ENCODE data around the gene CDH20. TPM values are rescaled to one million over a fixed set of nuclear protein-coding genes. Genes with fewer than 3 reads are reported as not detected.
"Not testable (repeated sequence)": the region's sequence is repeated elsewhere in the genome, so short reads cannot be mapped to it uniquely, and the experiment has no call there.

The CDH20 gene
- total RNA-seq, 1 donor from 2014 or later = not detected

DNA sequence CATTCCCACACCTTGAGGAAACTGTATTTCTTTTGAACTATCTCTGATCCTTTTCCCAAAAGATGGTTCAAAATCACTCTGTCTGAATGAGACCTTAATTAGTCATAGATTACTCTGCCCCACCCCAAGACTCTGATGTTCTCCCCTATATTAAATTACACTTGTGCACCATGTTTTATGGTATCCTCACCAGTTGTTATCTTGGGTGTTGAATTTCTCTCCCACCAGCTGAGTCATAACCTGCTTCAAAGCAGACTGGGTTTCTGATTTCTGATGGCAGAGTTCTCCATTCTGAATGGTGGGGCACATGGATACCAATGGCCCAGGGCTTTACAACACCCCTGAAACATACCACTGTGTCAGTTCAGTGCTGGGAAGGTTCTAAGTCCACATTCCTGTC is 15.0 kb downstream of the CDH20 start:
- no peak for DNase-seq (ENCODE audit: low spot score)

DNA sequence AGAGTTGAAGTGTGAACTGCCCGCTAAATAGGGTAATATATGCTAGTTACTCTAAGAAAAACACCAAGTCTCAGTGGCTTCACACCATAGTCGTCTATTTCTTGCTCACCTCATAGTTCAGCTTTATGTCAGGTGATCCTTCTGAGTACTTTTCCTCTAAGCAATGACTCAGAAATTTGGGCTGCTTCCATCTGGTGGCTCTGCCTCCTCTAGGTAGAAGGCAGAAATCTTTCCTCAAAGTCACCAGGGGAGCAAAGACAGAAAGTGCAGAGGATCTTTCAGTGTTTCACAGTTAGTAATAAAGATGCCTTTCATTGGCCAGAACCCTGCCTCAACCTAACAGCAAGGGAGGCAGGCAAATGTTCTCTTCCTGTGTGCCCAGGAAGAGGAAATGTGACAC is 17.3 kb downstream of the CDH20 start:
- no peak for DNase-seq (ENCODE audit: low spot score)

DNA sequence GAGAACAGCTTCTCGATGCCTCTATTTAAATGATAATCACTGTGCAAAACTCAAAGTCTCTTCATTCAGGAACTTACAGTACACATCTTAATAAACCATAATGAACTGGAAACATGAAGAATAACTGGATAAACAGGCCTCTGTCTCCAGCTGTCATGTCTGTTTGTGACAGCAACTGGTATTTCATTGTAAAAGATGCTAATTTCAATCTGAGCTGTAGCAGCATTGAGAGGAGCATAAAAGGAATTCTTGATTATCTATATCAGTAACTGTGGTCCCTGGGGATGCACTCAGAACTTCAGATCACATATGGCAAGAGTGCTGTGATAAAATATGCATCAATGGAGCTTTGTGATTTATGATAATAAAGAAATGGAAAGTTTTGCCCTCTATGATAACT is 18.8 kb downstream of the CDH20 start:
- no peak for DNase-seq (ENCODE audit: low spot score)

DNA sequence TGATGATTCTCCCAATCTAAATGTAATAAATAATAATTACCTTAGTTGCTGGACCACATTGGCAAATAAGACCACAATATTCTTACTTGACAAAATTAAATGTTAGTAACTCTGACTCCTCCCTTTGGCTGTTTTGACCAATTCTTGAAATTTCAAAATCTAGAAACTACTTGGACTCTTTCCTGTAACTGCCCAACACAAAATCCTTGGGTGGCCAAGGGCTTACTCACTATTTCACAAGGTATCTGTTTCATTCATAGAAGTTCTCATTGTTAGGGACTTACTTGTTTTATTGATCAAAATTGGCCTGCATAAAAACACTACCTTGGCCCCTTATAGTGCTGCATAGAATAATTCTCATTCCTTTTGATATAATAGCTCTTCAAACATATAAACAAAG is 19.4 kb downstream of the CDH20 start:
- no peak for DNase-seq (ENCODE audit: low spot score)

DNA sequence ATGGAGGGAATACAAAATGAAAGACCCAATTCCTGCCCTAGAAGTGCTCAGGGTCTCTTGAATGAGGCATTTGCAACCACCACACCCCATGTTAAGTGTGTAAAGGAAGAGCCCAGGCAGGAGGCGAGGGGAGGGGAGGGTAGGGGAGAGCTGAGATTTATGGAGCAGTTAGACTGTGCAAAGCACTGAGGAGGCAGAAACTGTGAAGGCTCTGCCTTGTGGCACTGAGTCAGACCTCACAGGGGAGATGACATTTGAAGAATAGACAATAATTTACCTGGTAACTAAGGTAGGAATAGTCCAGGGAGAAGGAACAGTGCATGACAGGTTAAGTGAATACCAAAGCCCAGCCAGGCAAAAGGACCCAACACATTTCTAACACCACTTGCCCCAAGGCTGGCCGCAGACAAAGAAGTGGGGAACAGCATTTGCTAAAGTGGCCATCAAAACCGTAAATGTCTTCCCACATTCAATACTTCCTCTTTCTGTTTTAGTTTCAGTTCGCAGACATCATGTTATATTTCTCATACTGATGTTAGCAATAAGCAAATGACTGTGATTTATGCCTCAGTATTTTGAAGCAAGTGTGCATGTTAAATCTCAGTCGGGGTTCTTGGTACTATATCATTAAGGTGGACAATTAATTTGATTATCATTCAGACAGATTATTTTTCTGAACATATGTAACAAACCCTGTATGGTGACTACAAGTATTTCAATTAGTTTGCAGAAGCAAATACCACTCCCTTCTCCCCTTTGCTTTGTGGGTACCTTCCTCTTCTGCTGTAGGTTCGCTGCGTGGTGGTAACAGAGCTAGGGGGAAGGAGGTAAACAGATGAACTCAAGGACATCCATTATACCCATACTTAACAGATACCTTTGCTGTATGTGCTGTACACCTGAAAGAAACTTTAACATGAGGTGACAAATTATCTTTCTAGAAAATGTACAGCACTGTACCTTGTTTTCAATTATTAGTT is 27.5 kb downstream of the CDH20 start:
- no peak for DNase-seq (ENCODE audit: low spot score)

DNA sequence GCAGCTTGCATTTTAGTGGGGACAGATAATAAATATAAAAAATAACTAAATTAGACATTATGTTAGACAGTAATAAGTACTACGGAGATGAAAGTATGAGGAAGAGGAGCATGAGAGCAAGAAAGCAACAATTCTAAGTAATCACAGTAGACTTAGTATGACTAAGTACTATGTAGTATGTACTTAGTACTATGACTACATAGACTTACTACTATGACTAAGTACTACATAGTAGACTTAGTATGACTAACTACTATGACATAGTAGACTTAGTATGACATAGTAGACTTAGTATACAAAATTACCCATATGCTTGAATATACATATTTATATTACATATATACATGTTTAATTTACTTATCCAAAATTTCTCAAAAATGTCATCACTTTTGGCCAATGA is 29.3 kb downstream of the CDH20 start:
- DNase-seq (ENCODE audit: low spot score) = no peak

DNA sequence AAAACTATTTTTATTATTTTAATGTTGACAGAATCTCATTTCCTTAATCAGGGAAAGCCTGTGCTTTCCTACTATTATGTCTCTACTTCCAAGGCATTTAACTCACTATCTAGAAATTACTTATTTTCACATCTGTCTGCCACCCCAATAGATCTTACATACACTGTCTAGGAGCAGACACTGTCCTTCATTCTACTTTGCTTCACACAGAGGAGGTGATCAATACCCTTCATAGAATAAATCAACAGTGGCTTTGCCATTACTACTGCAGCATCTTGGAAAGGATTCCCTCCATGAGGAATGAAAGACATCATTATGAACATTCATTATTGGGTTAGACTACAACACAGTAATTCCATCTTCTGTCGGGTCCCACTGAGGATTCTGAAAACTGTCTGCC is 31.7 kb downstream of the CDH20 start:
- DNase-seq (ENCODE audit: low spot score) = no peak

DNA sequence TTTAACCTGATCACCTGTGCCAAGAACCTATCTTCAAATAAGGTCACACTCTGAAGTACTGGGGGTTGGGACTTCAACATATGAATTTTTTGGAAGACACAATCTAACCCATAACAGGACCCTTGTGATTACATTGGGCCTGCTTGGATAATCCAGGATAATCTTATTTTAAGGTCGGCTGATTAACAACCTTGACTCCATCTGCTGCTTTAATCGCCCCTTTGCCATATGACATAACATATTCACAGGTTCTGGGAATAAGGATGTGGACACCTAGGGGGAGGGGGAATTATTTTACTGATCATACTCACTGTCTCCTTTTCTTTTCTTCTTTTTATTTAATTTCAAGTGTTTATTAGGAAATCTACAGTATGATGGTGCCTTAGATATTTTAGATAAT is 34.8 kb downstream of the CDH20 start:
- DNase-seq (ENCODE audit: low spot score) = no peak

DNA sequence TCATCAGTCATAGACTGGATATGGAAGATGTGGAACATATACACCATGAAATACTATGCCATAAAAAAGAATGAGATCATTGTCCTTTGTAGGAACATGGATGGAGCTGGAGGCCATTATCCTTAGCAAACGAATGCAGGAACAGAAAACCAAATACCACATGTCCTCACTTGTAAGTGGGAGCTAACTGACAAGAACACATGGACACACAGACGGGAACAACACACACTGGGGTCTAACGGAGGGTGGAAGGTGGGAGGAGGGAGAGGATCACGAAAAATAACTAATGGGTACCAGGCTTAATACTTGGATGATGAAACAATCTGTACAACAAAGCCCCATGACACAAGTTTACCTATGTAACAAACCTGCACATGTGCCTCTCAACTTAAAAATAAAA is 36.4 kb downstream of the CDH20 start:
- not testable (repeated sequence) for DNase-seq (ENCODE audit: low spot score)

DNA sequence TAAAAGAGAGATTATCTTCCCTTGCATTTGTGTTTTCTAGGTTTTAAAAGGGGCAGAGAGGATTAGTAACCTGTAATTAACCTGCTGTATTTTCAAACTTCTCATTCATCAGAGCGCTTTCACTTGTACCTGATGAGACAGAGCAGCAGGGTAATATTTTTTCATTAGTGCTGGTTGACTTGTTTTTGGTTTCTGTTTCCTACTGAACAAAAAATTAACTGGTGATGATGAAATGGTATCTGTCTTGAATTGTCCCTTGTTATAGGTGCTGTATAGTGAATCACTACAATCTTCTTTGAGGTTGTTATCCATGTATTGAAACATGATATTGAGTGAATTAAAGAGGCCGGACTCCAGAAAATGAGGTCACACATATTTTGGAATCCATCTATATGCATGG is 37.9 kb downstream of the CDH20 start:
- DNase-seq (ENCODE audit: low spot score) = no peak

DNA sequence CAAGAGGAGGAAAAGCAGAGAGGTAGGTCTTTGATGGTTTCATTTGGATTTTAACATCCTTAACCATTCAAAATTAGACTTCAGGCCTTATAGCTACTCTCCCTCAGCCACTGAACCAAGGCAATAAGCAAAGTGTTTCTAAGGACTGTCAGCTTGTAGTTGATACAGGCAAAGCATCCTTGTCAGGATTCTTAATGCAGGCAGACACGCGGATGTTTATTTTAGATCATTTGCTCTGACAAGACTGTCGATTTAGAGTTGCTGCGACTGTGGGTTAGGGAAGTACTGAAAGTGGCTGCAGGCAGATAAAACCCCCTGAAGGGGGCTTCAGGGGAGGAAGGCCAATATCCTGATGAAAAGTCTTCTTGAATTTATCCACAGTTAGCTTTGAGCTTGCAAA is 46.6 kb downstream of the CDH20 start:
- no peak for DNase-seq (ENCODE audit: low spot score)

DNA sequence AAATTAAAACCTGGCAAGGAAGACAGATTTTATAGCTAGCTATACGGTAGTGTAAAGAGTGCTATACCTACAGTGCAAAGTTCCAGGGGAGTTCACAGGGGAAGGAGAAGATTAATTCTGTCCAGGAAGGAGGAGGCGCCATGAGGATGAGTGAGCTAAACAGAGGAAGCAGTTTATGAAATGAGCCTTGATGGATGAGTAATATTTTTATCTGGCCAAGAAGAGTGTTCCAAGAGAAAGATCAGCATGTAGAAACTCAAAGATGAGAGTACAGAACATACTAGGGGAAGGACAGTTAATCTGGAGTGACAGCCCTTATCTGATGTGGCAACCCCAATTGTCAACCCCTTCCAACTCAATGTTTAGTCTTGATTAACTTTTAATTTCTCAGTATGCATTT is 54.8 kb downstream of the CDH20 start:
- DNase-seq (ENCODE audit: low spot score) = no peak

DNA sequence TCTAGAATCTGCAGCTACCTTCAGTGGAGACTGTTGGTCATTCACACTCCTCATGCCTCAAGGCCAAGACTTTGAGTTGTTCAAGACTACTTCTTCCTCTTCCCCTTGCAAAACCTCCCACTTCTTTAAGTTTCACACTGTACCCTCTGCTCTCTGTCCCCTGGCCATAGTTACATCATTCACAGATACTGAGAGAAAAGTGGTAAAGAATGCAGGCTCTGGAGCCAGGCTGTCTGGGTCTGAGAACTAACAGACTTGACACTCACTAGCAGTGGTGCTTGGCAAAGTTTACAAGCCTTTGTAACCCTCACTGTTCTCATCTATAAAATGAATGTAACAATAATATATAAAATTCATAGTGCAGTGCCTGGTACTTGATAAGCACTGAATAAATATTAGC is 61.8 kb downstream of the CDH20 start:
- DNase-seq (ENCODE audit: low spot score) = no peak

DNA sequence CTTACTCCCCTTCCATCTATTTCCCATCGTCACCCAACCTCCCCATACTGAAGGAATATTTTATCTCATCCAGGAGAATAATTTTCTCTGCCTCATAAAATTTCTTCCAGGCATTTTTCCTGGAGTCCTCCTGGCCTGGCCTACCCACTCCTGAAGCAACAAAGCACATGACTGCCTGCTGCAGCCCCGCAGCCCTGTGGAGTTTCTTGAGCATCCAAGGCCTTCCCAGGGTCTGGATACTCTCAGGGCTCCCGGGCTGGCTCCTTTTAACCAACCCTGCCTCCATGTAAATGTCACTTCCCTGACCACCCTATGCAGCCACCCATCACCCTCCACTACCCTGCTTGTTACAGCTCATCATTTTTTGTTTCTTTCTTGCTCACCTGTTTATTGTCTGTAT is 64.0 kb downstream of the CDH20 start:
- no peak for DNase-seq (ENCODE audit: low spot score)

DNA sequence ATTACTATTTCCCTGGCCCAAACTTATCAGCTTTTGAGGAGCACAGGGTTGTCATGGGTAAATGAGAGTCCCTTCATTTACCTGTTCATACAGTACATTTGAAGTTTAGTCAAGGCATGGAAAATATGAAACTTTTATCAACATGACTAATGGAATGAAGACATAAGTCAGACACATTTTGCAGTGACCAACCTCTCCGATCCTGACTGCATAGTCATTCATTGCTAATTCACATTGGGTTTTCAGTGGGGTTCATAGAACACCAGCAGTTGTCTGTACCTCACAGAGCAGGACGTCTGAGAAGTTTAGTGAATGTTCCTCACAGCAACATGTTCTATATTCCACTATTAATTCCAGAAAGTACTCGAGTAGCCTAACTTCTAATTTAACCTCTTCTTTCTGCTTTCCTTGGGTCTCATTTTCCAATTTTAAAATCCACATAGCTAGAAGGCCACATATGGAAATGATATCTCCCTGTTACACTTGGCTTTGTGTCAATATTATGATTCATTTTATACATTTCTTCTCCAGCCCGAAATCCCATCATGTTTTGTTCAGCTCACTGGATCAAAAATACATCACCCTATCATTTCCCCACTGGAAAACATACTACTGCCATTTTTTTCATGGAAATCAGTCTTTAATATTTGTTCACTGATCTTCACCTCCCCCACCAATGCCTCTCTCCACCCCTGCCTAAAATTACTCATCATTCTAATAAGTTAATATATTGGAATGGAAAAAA is 65.9 kb downstream of the CDH20 start:
- DNase-seq (ENCODE audit: low spot score) = no peak

DNA sequence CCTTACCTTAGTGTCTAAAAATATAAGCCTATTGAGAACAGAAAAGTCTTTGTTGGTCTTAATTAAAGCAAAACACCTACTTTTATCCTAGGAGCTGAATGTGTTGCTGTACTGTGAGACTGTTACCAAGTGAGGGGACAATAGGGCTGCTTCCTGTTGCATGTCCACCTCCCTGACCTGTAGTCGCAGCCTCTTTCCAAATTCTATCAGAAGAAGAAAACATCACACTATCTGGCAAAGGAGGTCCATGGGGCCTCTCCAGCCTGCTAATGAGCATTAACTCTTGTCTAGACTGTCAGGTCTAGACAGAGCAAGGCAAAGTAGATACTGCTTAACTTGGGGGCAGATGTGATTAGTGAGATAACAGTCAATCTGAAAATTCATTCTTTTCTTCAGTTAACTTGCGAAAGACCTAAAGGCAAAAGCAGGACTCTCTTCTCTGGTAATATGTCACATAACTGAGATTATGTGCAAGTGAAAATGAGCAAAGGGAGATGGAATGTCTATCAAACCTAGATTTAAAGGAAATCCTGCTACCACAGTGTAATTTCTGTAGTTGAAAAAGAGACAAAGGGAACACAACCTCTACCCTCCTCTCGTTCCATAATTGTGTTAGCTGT is 66.9 kb downstream of the CDH20 start:
- no peak for DNase-seq (ENCODE audit: low spot score)

DNA sequence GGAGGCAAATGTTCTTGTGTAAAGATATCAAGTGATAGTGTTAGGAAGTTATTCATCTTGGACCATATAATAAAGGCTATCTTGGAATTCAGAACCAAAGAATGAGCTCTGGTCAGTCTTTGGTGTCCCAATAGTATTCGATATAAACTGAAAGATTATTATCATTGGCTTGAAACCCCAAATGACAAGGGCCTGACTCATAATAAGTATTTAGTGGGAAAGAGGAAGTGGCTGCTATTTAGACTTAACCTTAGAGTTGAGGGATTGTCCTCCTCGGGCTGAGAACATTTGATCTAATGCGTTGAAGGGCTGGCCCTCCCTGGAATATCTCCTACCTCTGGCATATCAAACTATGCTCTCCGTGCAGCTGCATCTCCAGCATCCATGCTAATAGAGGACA is 67.5 kb downstream of the CDH20 start:
- no peak for DNase-seq (ENCODE audit: low spot score)

DNA sequence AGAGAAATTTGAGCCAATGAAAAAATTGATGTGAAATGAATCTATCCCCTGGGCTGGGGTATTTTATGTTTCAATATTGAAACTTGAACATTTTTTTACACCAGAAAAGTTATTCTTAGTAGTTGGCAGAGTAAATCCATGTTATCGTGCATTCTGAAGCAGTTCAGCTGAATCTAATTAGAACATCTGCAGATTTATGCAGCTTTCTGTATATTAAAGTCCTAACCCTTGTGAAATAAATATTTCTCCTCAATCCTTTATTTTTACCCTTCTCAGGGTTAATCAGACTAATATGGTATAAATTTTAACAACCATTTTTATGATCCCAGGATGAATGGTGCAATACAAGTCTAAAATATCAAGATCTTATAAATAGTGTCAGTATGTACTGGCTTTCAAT is 69.5 kb downstream of the CDH20 start:
- no peak for DNase-seq (ENCODE audit: low spot score)

DNA sequence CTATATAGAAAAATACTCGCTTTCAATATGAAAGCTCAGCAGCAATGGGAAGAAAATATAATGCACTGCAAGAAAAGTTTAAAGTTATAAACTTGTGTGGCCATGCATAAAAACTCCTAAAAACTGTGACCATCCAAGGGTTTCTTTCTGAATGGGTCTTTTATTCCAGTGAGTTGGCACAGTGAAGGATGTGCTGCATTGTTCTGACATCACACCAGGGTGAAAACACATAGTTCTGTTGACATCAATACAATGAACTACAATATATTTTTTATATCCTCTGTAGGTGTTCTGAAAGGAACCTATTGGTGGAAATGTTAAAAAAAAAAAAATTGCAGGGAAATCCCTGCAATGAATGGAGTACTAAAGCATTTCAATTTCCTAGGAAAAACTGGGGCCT is 80.2 kb downstream of the CDH20 start:
- no peak for DNase-seq (ENCODE audit: low spot score)

DNA sequence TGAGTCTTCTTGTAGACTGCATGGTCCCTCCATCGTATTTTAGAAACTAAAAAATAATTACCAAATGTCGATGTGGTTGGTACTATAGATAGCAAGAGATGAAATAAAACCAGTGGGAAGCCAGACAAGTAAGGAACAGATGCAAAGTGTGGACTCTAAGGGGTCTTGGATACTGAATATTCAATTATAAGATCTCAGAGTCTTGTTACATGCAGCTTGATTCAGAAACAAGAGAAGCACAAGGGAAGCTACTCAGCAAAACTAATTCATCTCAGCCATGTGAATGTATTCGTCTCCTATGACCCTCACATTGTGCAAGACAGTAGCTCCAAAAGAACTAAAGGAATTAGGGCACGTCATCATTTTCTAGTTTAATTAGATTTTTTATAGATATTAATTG is 80.9 kb downstream of the CDH20 start:
- no peak for DNase-seq (ENCODE audit: low spot score)

DNA sequence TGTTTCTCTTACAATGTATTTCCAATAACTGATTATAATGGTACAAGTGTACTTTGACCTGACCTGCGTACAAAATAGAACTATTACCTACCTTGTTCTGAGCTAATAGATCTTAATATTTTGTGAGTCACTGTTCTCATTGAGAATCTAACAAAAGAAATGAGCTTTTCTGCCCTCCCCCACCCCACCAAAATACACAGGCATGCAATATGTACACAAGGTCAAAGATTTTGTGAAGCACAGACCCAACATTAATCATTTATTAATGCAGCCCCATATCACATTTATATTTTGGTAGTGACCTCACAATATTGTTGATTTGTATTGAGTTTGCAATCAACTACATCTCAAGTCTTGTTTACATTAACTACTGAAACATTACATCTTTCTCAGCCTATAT is 86.5 kb downstream of the CDH20 start:
- no peak for DNase-seq (ENCODE audit: low spot score)

DNA sequence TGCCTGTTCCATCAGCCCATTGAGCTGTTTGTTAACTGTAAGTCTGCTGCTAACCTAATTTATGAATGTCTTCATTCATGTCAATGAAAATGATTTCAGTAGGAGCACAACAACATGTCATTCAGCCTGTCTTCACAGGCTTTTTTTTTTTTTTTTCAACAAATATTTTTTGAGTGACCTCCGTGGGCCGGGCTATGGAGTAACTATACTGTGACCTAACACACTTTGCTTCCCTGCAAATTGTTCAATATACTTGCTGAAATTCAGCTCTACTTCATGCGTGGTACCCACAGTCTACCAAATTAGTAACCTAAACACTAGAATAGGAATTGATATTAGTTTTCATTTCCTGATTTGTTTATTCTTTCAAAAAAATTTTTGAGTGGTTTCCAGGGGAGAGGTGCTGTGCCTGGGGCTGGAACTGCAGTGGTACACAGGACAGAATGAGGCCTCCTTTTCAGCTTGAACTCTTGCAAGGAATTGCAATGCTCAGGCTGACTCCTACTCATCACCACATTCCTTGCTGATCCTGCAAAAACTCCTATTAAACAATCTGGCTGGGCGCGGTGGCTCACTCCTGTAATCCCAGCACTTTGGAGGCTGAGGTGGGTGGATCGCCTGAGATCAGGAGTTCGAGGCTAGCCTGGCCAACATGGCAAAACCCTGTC is 87.1 kb downstream of the CDH20 start:
- no peak for DNase-seq (ENCODE audit: low spot score)

Measured in mucosa of gallbladder (tissue), 1 donor.